GM18519 (cell line): ENCODE data around the gene SOWAHC.

Source experiments
- ATAC-seq: cut with Tn5 transposase; IDR thresholded peaks from one replicate; pipeline ENCODE4 v1.9.1; 2021; ENCODE audit warnings: mild to moderate bottlenecking, moderate library complexity; ENCODE audit not compliant: unreplicated experiment, low FRiP score

Gene SOWAHC

GRCh38 chr2:109644571-109645275, 30.6 kb downstream of the SOWAHC start:
- no peak for ATAC-seq

DNA sequence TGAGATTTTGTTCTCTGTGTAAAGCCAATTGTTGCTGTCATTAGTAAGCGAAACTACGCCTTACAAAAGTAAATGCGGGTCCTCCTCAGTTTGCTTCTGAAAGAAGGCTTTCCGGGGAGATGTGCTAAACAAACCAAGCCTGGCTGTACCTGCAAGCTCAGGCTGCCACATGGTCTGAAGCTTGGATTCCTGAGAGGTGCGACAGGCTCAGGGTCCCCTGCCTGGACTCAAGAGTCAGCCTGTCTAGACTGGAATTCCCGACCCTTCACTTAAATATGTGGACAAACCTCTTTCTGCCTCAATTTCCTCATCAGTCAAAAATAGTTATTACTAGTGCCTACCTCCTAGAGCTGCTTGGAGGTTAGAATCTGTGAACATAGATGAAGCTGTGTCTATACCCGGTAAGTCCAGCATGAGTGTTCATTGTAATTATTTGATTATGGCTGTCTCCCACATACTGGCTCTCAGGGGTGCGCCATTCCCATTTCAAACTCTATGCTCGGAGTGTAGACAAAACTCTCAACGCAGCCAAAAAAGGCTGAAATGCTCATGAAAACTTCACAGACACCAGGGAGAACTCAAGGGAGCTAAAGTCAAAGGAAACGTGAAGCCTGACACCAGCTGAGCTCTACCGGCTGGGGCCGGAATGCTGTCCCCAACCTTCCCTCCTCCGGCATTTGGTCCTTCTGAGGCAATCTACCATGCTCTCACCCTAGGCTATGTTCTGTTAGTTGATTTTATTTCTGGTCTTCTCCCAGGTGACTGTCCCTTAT, 31.4 kb downstream of the SOWAHC start:
- ATAC-seq: no peak

DNA sequence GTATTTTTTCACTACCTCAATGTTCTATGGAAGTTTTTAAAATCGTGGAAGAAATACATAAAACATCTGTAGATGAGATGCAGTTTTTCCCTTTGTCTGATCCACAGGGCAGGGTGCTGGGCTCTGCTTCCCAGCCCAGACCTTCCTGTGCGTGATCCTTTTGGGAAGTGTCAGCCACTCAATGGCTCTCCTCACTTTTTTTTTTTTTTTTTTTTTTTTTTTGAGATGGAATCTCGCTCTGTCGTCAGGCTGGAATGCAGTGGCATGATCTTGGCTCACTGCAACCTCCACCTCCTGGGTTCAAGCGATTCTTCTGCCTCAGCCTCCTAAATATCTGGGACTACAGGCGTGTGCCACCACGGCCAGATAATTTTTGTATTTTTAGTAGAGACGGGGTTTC, 32.8 kb downstream of the SOWAHC start:
- no peak for ATAC-seq

GRCh38 chr2:109647636-109648035, 33.5 kb downstream of the SOWAHC start:
- no peak for ATAC-seq

- no peak for ATAC-seq
These were observed 33.9 kb downstream of the SOWAHC start for GRCh38 chr2:109648041-109648527.

DNA sequence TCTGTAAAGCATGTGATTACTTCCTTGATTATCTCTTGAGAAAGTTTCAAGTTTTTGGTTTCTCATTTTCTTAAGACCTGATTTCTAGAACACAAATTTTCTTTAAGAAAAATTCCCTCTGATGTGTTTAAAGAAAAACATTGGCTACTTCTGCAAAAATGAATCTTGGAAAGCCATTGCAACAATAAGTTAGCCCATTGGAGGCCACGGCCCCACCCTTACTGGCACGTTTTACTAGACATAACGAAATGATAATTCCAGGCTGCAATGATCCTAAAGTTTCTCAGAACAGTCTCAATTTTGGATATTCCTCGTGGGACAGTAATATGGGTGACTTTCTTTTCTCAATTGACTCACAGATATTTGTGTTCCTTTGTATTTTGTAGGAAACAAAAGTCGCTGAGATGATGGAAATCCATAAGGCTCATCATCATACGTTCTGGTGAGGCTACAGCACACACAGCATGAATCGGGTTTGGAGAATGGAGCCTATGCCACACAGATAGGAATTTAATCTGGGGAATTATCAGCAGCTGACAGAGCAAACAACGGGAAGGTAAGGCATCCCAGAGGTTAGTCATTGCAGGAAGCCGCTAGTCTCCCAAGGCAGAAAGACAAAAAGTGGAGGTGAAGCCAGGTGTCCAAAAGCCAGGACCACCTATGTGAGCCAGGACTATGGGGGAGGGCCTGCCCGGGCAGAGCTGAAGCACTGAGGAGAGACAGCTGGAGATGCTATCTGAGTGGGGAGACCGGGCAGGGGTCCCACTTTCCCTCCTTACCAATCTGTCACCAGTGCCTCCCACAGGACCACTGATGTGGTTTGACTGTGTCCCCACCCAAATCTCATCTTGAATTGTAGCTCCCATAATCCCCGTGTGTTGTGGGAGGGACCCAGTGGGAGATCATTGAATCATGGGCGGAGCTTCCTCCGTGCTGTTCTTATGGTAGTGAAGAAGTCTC, 35.9 kb downstream of the SOWAHC start:
- ATAC-seq: no peak

DNA sequence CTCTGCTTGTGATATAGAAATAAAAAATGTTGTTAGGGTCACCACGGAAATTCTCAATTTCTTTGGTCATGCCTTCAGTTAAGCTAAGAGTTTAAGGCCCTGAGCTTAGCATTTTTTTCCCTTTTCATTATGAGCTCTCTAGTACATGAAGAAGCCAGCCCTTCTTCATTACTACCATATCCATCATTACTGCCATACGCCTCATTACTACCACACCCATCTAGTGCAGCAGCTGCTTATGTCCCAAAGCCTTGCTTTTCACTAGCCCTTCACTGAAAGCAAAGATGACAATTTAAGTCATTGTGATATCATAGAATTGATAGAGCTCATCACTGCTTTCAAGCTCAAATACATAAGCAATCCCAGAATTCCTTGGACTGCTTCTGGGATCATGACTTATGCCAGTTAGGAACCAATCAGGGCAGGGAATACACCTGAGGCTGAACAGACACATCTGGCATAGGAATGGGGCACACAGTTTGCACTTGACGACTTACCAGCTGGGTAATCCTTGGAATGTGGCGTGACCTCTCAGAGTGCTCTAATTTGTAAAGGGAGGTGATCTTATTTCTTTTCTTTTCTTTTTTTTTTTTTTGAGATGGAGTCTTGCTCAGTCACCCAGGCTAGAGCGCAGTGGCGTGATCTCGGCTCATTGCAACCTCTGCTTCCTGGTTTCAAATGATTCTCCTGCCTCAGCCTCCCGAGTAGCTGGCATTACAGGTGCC, 40.3 kb downstream of the SOWAHC start:
- ATAC-seq: no peak

DNA sequence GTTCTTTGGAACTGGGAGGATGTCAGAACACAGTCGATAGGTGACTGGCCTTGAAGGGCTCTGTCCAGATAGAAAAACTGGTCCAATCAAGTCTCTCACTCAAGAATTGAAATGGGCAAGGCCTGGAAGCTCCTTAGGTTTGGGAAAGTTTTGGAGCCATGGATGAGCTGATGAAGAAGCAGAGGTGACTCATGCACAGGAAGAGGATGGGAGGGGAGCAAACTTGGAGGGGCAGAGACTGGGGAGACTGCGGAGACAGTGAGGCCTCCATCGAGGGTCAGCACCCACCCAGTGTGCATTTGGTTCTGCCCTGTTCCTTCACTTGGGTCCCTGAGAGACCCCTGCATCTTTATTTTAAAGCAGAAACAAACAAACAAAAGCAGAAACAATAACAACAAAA, 41.1 kb downstream of the SOWAHC start:
- no peak for ATAC-seq

DNA sequence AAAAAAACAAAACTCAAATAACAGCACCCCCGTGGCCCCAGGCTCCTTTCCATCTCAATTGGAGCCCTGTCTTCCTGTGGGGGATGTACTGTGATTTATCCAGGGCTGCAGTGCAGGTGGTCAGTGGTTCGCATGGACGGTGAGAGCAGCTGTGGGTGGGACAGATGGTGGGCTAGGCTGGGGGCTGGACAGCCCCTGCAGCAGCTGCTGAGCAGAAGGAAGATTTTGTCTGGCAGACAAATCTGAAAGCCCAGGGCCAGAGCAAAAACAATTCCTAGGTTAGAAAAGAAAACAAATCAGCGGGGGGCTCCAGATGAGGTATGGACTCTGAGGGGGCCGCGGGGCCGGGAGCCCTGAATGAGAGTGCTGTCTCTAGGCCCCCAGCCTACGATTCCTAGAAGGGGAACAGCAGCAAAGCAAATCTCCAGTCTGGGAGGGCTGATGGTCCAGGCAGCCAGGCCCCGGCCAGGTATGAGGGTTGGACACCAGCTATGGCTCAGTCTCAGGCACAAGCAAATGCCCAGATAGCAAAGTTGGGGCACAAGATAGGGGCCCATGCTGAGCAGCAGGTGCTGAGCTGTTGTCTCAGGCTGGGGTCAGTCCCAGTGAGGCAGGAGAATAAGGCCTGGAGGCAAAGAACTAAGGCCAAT, 45.4 kb downstream of the SOWAHC start:
- no peak for ATAC-seq

DNA sequence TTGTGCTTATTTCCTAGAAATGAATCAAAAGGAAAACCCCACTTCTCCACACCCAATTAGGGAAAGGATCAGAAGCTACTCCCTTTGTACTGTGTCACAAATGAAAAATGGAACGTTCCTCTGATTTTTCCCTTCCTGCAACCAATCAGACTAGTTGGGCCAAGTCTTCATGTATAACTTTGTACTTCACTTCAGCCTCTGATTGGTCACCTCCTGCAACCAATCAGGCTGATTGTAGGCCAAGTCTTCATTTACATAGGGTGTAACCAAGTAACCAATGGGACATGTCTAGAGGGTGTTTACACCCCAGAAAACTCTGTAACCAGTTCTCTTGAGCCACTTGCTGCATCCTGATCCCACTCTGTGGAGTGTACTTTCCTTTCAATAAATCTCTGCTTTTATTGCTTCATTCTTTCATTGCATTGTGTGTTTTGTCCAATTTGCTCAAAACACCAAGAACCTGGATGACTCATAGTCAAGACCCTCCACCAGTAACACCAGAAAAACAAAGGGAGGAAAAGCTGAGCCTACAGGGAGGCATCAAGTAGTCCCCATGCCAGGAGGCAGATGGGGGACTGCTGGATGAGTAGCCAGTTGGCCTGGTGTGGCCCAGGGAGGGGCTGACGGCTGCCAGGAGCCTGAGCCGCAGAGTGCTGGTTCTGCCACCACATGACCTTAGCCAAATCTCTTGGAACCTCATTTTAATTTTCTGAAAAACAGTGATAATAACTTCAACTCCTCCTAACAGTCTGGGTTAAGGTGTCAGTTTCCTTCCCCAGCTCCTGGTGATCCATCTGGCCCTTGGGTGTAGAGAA, 46.1 kb downstream of the SOWAHC start:
- no peak for ATAC-seq

DNA sequence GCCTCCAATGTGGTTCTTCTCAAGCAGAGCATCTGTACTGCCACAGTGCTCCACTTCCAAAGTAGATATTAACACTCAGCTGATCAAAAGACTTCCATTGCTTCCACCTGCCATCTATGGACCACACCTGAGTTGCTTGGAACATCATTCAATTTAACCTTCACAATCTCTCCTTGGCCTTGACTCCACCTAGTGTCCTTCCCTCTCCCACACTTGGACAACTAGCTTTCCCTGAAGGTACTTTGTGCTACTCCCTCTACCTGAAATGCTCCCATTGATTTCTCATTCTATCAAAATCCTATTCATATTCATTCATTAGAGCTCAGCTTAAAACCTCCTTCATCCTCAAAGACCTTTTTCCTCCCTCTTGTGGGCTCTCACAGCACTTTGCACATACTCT, 48.7 kb downstream of the SOWAHC start:
- no peak for ATAC-seq

DNA sequence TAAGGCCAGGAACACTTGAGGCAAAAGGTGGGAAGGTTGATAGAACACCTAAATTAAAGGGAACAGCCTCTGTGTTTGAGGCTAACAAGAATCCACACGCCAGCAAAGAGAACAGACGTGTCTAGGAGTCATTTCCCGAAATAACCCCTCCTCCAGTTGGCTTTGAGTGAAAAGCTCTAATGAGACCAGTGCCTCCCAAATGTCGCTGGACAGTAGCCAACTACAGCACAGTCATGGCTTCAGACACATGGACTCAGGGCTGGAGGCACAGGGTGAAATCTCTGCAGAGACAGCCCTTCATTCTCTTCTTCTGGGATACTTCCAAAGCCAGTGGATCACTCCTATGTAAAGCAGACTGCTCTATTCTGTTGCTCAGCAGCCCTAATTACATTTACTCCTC, 49.6 kb downstream of the SOWAHC start:
- ATAC-seq: no peak

DNA sequence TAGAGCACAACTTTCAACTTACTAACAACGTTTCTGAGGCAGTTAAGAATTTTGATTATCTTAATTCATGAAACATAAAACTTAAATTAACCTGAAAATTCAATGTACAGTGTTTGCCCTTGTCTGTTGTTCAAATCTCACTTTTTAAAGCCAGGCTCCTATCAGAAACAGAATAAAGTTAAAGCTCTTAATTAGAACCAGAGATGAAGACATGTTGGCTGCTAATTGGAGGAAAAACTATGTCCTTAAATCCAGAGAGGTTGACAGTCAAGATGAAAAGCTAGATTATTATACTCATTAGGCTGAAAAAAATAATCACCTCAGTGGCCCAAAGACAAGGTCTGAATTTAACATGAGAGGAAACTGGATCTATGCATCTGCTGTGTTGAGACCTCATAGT, 52.3 kb downstream of the SOWAHC start:
- no peak for ATAC-seq
